K562 (cell line): Measurements from ENCODE around the gene ARHGAP22. TPM values are rescaled to one million over a fixed set of nuclear protein-coding genes. Genes with fewer than 3 reads are reported as not detected.

Experiments used
- ATF7 ChIP-seq: fragments of 450-650 bp; IDR thresholded peaks from 2 replicates; pipeline ENCODE4 v1.7.1; 2014; ENCODE audit warnings: mild to moderate bottlenecking, moderate library complexity
- BHLHE40 ChIP-seq: IDR thresholded peaks from 2 replicates; pipeline ENCODE4 v1.6.1; 2011; ENCODE audit warnings: low read length, improper control_type of control experiment
- BRD4 ChIP-seq: fragments of 200-600 bp; sonication (generic); IDR thresholded peaks from 2 replicates; pipeline ENCODE4 v1.6.1; 2017; ENCODE audit warnings: inconsistent platforms
- CREB3L1 ChIP-seq: fragments of 450-650 bp; IDR thresholded peaks from 2 replicates; pipeline ENCODE4 v1.6.1; 2014; ENCODE audit warnings: low read depth, mild to moderate bottlenecking, moderate library complexity, borderline replicate concordance
- CXXC5 ChIP-seq: fragments of 250-450 bp; sonication (Bioruptor Pico); IDR thresholded peaks from 2 replicates; pipeline ENCODE4 v1.8.0; 2022; ENCODE audit warnings: inconsistent platforms, mild to moderate bottlenecking, moderate library complexity
- GABPA ChIP-seq: fragments of 200-800 bp; sonication (Bioruptor generic); conservative IDR thresholded peaks from 2 replicates; pipeline ENCODE4 v1.6.1; 2016; ENCODE audit warnings: low read depth, missing genetic modification characterization, missing compliant biosample characterization
- GATA2 ChIP-seq: sonication (generic); formaldehyde crosslinking; IDR thresholded peaks from 2 replicates; pipeline ENCODE4 v1.4.0; 2020; ENCODE audit warnings: mild to moderate bottlenecking, missing genetic modification reagents
- HDAC3 ChIP-seq: fragments of 450-650 bp; IDR thresholded peaks from 2 replicates; pipeline ENCODE4 v1.6.1; 2018; ENCODE audit warnings: borderline replicate concordance, mild to moderate bottlenecking, moderate library complexity; ENCODE audit not compliant: partially characterized antibody
- HES1 ChIP-seq: fragments of 450-650 bp; IDR thresholded peaks from 2 replicates; pipeline ENCODE4 v1.6.1; 2016; ENCODE audit warnings: low read depth, mild to moderate bottlenecking, moderate library complexity
- KAT8 ChIP-seq: fragments of 450-650 bp; IDR thresholded peaks from 2 replicates; pipeline ENCODE4 v1.6.1; 2016; ENCODE audit warnings: low read depth, mild to moderate bottlenecking
- KLF10 ChIP-seq: fragments of 250-450 bp; sonication (Bioruptor Pico); IDR thresholded peaks from 2 replicates; pipeline ENCODE4 v1.6.1; 2021; ENCODE audit warnings: matching md5 sums
- MYNN ChIP-seq, 2 experiments: sonication (generic); formaldehyde crosslinking in 1 of 2; IDR thresholded peaks; 2 replicates each; pipeline versions ENCODE4 v1.5.0 to v1.6.1; 2016 to 2020; ENCODE audit warnings: antibody characterized with exemption in 1 of 2, missing genetic modification reagents in 1 of 2
- NONO ChIP-seq, 2 experiments: fragments of 200-400 bp in 1 of 2; fragments of 450-650 bp in 1 of 2; formaldehyde crosslinking in 1 of 2; IDR thresholded peaks; 2 replicates each; pipeline ENCODE4 v1.6.1; 2017; ENCODE audit warnings: low read depth in 2 of 2, mild to moderate bottlenecking in 2 of 2, moderate library complexity in 2 of 2, low read length in 1 of 2
- RB1 ChIP-seq: fragments of 450-650 bp; IDR thresholded peaks from 2 replicates; pipeline ENCODE4 v1.6.1; 2017; ENCODE audit warnings: low read depth, mild to moderate bottlenecking
- SAP30 ChIP-seq: fragments of 200-600 bp; sonication (generic); IDR thresholded peaks from 2 replicates; pipeline ENCODE4 v1.6.1; 2012; ENCODE audit warnings: borderline replicate concordance, low read depth, mild to moderate bottlenecking, moderate library complexity, low read length, control low read depth, inconsistent platforms; ENCODE audit not compliant: insufficient read depth, poor library complexity, severe bottlenecking
- SLC30A9 ChIP-seq: fragments of 250-450 bp; sonication (Bioruptor Pico); IDR thresholded peaks from 2 replicates; pipeline ENCODE4 v1.8.0; 2022; ENCODE audit warnings: mild to moderate bottlenecking, moderate library complexity
- SRSF9 ChIP-seq: fragments of 200-400 bp; formaldehyde crosslinking; IDR thresholded peaks from 2 replicates; pipeline ENCODE4 v1.6.1; 2017; ENCODE audit warnings: low read depth, low read length, borderline replicate concordance
- TCF7L2 ChIP-seq: fragments of 150-350 bp; IDR thresholded peaks from 2 replicates; pipeline ENCODE4 v1.6.1; 2016; ENCODE audit warnings: low read depth, mild to moderate bottlenecking, low read length, moderate library complexity
- ZBTB17 ChIP-seq: fragments of 450-650 bp; formaldehyde crosslinking; IDR thresholded peaks from 2 replicates; pipeline ENCODE4 v1.4.0; 2020; ENCODE audit warnings: mild to moderate bottlenecking
- ZFP36 ChIP-seq: fragments of 150-350 bp; IDR thresholded peaks from 2 replicates; pipeline ENCODE4 v1.6.1; 2018; ENCODE audit warnings: low read length, low read depth; ENCODE audit not compliant: partially characterized antibody
- ZNF347 ChIP-seq: fragments of 450-650 bp; formaldehyde crosslinking; IDR thresholded peaks from 2 replicates; pipeline ENCODE4 v1.4.0; 2020; ENCODE audit warnings: low read depth, mild to moderate bottlenecking, moderate library complexity
- ZNF707 ChIP-seq: fragments of 250-450 bp; sonication (Bioruptor Pico); conservative IDR thresholded peaks from 2 replicates; pipeline ENCODE4 v1.8.0; 2022; ENCODE audit warnings: inconsistent platforms, mild to moderate bottlenecking, moderate library complexity
- polyA plus RNA-seq, 8 experiments: library from polyadenylated mRNA; depleted of rRNA in 4 of 8; stranded (reverse) in 5 of 8; unstranded in 3 of 8; fragments of >200 nt; fragmentation: Nextera tagmentation in 2 of 8; fragmentation: Illumina TruSeq in 1 of 8; extraction: Ambion mirVana in 2 of 8; extraction: Trizol in 1 of 8; gene quantifications; 2 replicates each; pipeline versions ENCODE4 v1.2.1 to v1.2.3, GENCODE V29; 2011 to 2014; ENCODE audit warnings: inconsistent platforms in 1 of 8, missing spikeins in 1 of 8
- total RNA-seq, 7 experiments: library from RNA; depleted of rRNA in 6 of 7; stranded (reverse); fragments of >200 nt in 6 of 7; fragmentation: Illumina TruSeq in 2 of 7; extraction: Trizol in 2 of 7; gene quantifications; 2 replicates each; pipeline versions ENCODE4 v1.2.1 to v1.2.3, GENCODE V29; 2011 to 2021; ENCODE audit warnings: low replicate concordance in 1 of 7
- TF ChIP-seq, protein P1 (sequence below), 2 experiments: fragments of 250-450 bp in 1 of 2; fragments of 450-650 bp in 1 of 2; sonication (Bioruptor Pico) in 1 of 2; IDR thresholded peaks; 2 replicates each; pipeline versions ENCODE4 v1.6.1 to v1.8.0; 2016 to 2021; ENCODE audit warnings: mild to moderate bottlenecking in 2 of 2, moderate library complexity in 2 of 2, missing compliant biosample characterization in 1 of 2, missing genetic modification characterization in 1 of 2
- TF ChIP-seq, protein P2 (sequence below): fragments of 150-350 bp; conservative IDR thresholded peaks from 2 replicates; pipeline ENCODE4 v1.6.1; 2014; ENCODE audit warnings: low read length

ARHGAP22 gene
- total and polyA plus RNA-seq, 9 of the 15 experiments (the other 6 are each of a cell fraction or from before 2014, with no cell fraction given), result 1.3 to 28.1 (median 12.7) TPM

GRCh38 chr10:48456361-48456804 is 148.5 kb downstream of the ARHGAP22 start (continued):
- TF ChIP-seq, protein P1, sequence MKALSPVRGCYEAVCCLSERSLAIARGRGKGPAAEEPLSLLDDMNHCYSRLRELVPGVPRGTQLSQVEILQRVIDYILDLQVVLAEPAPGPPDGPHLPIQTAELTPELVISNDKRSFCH (CRISPR knock-in tag; IDR thresholded peaks at IDR 0.05), result no peak
- TF ChIP-seq, protein P1 (tag; IDR thresholded peaks at IDR 0.05), result peak; percentile 74; the same call in 1 of the 2 replicates
- TF ChIP-seq NONO (IDR thresholded peaks at IDR 0.05; ENCODE audit: low read depth in 2 of 2, low read length in 1 of 2) (no peak), SLC30A9 (CRISPR knock-in tag) (no peak), RB1 (peak; percentile 55; the same call in 1 of the 2 replicates), TCF7L2 (no peak), ZFP36 (no peak), HES1 (no peak), BRD4 (no peak; the same call in 1 of the 2 replicates), ZNF707 (CRISPR knock-in tag) (no peak), SRSF9 (no peak), KLF10 (CRISPR knock-in tag) (no peak), BHLHE40 (peak; percentile 37; the same call in 1 of the 2 replicates), GATA2 (CRISPR knock-in tag) (no peak), MYNN (IDR thresholded peaks at IDR 0.05) (peak; percentile 65; the same call in 1 of the 2 replicates), MYNN (CRISPR knock-in tag; IDR thresholded peaks at IDR 0.05) (no peak), ZBTB17 (CRISPR knock-in tag) (peak; percentile 67), CREB3L1 (no peak), ATF7 (peak; percentile 51), GABPA (tag) (no peak), CXXC5 (CRISPR knock-in tag) (peak; percentile 67), KAT8 (no peak), SAP30 (no peak), ZNF347 (CRISPR knock-in tag) (0 out of 2 replicates have a peak, but pooled peaks have one; percentile 17), HDAC3 (no peak)
- TF ChIP-seq, protein P2, sequence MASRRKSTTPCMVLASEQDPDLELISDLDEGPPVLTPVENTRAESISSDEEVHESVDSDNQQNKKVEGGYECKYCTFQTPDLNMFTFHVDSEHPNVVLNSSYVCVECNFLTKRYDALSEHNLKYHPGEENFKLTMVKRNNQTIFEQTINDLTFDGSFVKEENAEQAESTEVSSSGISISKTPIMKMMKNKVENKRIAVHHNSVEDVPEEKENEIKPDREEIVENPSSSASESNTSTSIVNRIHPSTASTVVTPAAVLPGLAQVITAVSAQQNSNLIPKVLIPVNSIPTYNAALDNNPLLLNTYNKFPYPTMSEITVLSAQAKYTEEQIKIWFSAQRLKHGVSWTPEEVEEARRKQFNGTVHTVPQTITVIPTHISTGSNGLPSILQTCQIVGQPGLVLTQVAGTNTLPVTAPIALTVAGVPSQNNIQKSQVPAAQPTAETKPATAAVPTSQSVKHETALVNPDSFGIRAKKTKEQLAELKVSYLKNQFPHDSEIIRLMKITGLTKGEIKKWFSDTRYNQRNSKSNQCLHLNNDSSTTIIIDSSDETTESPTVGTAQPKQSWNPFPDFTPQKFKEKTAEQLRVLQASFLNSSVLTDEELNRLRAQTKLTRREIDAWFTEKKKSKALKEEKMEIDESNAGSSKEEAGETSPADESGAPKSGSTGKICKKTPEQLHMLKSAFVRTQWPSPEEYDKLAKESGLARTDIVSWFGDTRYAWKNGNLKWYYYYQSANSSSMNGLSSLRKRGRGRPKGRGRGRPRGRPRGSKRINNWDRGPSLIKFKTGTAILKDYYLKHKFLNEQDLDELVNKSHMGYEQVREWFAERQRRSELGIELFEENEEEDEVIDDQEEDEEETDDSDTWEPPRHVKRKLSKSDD, result no peak
